ENCODE data around the gene KAT2A. TPM values are rescaled to one million over a fixed set of nuclear protein-coding genes. Genes with fewer than 3 reads are reported as not detected.
"Not testable (repeated sequence)": the region's sequence is repeated elsewhere in the genome, so short reads cannot be mapped to it uniquely, and the experiment has no call there.

KAT2A gene
- total RNA-seq (2014; rRNA removed; shearing (Covaris generic)), result 6.3 and 11.7 TPM in 2 replicates

DNA sequence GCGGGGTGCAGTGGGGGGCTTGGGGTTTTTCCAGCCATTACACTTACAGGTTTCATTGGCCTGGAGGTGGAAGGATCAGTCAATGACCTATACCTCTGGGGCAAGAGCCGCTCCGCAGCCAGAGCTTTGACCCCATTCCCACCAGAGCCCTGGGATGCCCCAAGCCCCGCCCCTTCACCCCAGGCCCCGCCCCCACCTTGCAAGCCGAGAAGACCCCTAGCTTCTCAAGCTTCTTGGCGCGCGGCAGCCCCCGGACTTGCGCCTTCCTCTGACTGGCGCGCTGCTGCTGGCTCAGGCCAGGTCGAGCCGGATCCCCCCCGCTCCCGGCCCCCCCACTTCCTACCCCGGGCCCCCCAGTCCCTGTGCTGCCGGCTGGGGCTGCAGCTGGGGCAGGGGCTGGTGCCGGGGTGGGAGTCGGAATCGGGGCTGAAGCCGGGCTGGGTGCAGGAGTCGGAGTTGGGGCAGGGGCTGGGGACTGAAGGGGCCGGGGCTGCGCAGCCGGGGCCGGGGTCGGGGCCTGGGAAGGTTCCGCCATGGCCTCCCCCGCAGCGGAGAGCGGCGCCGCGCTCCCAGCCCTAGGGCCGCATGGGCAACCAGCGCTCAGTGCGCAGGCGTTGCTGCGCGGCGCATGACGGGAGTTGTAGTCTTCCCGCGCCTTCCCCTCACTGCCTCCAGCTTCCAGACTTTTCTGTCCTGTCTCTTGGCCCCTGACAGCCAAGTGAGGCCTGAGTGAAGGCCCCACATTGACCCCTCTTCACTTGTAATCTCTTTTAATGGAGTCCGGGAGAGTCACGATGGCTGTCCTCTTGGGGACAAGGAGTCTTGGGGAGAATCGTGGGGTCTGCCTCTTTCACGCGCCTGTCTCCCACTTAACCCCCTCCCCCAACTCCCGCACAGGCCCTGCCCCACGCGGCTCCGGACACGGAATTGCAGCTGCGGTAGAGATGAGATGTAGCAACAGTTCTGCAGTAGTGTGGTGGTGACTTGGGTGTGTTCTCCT, at the start of gene KAT2A:
Gene KAT2A (minus strand): TSS at position 598 of the 1,000 bp plus-strand sequence. CDS start 63 bp downstream, at position 535.
- DNase-seq (ENCODE audit: low read depth), result peak; percentile 79

DNA sequence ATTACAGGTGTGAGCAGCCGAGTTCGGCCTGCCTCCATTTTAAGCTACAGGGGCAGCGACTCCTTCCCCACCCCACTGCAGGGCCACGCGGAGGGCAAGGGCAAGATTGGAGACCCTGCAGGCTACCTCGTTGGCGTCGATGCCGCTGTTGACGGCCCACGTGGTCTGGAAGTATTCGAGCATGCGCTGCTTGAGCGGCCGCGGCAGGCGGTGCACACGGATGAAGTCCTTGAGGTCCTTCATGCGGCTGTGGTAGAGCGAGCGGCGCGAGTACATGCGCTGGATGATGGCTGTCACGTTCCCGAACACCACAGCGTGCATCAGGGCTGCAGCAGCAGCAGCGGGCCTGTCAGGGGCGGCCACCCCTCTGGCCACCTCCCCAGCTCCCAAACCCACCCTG, 48.2 kb upstream of the KAT2A start:
- DNase-seq (ENCODE audit: low read depth), result no peak

DNA sequence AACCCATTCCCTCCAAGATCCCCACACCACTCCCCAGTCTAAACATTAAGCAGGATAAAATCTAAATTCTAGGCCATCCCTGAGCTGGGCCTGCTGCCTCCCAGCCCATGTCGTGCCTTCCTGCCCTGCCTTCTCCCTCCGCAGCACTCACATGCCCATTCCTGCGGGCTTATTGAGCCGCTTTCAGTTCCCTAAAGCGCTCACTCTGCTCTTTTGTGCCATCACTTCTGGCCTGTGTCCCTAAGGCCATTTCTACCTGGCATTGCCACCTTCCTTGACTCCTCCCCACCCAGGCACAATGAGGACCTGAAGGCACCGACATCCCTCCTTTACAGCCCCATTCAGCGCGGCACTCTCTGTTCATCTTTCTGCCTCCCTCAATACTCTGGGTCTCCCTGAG, 46.6 kb upstream of the KAT2A start:
- DNase-seq (ENCODE audit: low read depth), result no peak

DNA sequence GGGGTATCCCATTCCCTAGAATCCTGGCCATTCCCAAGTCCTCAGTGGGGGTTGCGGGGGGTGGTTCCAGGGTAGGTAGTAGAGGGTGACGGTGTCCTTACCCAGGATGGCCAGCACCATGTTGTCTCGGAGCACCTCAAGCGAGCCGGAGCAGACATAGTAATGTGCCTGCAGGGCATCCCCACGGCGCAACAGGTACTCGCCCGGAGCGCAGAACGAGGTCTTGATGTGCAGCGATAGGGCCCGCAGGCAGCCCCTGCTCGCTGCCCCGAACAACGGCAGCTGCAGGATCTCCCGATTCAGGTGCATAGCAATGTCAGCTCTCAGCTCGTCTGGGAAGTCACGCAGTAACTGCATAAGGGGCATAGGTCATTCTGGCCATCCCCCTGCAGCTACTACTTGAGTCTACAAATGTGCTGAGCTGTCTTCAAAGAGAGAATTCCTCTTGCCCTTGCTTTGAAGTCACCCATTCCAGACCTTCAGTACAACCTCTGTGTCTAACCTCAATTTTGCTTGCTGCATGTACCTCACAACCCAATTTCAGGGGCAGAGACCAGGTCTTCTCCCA, 45.1 kb upstream of the KAT2A start:
- DNase-seq (ENCODE audit: low read depth), result no peak

DNA sequence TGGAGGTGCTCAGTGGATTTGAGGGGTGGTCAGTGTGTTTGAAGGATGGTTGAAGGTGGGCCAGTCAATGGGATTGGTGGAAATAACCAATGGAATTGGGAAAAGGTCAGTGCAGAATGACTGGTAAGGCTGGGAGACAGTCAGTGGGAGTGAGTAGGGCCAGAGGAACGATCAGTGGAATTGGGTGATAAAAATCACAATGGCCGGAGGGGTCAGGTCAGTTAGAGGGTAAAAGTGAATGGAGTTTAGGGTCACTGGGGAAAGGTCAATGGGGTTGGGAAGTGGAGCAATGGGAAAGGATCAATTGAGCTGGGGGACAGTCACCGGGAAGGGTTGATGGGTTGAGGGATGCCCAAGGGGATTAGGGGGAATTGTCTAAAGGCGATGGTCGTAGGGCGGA, 44.6 kb upstream of the KAT2A start:
- DNase-seq (ENCODE audit: low read depth), result no peak

DNA sequence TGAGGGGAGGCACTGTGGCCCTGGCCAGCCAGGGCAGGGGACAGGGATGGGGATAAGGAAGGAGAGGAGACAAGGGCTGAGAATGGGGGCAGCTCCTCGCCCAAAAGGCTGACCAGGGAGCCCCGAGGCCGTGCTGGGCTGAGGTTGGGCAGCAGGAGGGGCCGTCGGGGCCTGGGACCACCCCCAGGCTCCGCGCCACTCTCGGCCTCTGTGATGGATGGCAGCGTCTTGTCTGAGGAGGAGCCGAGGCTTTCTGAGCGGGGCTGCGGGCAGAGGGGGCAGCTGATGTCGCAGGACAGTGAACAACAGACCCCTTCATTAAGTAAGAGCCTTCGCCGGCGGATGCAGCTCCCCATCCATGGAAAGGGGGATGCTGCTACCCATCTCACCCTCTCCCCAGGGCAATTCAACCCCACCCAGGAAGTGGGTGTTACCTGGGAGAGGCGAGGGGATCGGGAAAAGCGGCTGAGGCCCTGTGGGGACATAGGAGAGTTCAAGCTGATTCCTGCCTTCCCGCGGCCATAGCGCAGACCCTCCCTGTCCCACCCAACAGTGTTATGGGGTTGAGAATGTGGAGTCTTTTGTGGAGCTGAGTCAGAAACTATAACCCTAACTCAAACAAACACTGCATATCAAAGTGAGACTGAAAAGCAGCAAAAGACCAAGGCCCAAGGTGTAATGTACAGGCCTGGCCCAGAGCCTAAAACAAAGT, 42.7 kb upstream of the KAT2A start:
- no peak for DNase-seq (ENCODE audit: low read depth)

DNA sequence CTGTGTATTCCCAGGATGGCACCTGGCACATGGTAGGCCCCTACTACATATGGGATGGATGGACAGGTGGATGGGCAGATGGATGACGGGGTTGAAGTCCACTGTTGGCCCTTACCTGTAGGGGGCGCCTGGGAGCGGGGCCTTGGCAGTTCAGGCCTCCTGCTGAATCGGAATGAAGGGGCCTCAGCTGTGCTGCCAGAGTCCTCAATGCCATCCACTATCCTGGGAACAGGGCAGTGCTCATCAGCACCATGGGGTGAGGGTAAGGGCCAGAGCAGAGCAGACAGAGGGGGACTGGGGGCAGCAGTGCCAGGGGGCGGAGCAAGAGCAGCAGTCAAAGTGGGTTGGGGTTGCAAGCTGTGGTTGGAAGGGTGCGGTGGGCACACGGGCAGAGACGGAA, 41.9 kb upstream of the KAT2A start:
- DNase-seq (ENCODE audit: low read depth), result no peak

DNA sequence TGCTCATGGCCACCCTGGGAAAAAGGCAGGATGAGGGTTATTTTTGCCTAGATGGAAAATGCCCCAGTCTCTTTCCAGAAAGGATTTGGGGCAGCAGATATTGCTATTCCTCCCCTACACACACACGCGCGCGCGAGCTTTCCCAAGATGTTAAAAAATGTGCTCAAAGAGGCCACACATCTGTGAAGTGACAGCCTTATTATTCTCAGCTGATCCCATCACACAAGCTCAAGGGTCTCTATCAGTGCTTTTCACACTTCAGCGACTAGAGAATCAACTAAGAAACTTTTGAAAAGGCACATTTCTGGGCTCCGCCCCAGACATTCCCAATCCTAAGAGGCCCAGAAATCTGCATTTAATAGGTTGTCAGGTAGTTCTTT, 39.4 kb upstream of the KAT2A start:
- DNase-seq (ENCODE audit: low read depth), result no peak

DNA sequence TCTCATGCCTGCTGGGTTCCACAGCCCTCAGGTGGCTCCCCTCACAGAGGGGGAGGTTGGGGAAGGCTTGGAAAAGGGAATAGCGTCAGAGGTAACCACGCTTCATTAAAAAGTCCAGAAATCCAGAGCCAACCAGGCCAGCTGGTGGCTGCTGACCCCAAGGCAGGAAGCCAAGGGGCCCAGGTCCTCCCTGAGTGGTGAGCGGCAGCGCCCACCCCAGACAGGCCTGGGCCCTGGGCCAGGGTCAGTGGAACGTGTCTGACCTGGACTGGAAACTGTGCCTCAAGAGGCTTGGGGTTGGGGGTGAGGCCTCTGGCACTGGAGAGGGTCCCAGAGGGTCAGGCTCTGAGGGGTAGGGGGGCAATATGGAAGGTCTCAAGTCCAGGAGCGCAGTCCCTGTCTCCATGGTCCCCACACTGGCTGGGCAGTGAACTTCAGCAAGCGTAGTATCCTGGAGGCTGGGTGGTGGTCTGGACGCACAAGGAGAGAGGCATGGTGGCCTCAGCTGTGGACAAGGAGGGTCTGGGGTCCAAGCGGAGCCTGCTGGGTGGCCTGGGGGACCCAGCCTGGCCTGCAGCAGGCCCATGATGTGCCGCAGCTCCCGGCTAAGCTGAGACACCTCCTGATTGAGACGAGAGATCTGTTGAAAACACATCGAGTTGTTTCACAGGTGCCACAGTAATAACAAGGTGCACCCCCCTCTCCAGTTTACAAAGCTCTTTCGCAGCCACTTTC, 38.8 kb upstream of the KAT2A start:
- no peak for DNase-seq (ENCODE audit: low read depth)

DNA sequence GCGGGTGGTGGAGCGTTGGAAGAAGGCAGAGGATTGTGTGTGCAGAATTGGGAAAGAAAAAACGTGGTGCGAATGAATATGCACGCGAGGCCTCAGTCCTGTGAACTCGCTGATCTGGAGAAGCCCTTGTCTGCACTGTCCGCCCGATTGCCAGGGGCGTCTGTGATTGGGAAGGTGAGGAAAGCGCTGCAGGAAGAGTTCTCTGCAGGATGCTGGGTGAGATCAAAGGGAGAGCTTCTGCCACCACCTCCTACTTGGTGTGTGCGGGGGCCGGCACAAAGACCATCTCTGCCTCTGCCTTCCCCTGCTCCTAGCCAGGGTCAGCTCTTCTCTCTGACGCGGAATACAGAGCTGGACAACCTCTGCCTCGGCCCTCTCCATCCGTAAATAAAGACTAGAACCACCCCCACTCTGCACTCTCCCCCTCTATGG, 34.5 kb upstream of the KAT2A start:
- peak; percentile 58 for DNase-seq (ENCODE audit: low read depth)

DNA sequence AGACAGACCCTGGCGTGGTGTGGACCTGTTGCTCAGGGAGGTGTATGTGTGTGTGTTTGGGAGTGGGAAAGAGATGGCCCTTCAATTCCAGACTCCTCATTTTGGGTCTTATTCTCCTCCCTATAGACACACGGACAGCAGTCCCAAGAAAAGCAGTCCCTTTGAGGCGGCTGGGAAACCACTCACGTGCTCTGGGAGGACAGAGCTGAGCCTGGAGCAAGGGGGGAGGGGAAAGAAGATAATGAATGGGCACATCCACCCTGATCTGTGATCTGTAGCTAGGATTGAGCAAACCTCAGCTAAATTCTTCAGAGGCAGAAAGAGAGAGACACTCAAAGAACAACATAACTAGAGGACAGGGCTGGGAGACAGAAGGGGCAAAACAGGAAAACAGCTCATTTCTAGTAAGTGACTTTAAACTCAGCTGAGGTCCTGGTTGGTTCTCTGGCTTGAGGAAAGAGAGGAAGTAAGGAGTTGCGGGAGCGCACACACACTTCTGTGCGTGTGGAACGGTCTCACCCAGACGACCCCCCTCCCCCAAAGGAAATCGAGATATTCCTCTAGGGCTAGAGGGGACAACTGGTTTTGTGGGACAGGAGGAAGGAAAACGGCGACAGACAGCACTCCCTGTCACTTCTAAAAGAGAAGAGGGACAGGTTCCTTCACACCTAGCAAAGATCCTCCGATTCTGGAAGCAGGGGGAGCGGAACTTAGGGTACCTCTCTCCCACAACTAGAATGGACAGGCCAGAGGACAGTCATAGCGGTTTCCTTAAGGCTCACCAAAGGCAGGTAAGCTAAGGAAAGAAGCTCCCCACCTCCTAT, 33.0 kb upstream of the KAT2A start:
- DNase-seq (ENCODE audit: low read depth), result peak; percentile 20

DNA sequence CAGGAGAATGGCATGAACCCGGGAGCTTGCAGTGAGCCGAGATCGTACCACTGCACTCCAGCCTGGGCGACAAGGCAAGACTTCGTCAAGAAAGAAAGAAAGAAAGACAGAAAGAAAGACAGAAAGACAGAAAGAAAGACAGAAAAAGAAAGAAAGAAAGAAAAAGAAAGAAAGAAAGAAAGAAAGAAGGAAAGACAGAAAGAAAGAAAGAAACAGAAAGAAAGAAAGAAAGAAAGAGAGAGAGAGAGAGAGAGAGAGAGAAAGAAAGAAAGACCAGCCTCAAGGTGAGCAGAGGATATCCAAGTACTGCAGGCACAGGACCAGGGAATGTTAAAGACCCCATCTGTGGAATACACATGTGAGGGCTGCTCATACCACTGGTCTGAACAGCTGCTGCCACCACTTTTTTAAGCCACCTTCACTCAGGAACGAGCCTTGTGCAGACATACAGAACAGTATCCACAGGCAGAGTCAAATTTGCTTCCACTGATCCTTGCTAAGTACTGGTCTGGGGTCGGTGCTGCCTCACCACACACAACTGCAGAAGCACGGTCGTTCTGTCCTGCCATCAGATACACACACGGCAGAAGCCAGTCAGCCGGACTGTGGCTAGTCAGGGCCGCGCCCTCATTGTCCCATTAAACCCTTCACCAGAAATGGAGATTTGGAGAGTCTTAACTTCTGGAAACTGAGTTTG, 25.9 kb upstream of the KAT2A start:
- DNase-seq (ENCODE audit: low read depth), result no peak

DNA sequence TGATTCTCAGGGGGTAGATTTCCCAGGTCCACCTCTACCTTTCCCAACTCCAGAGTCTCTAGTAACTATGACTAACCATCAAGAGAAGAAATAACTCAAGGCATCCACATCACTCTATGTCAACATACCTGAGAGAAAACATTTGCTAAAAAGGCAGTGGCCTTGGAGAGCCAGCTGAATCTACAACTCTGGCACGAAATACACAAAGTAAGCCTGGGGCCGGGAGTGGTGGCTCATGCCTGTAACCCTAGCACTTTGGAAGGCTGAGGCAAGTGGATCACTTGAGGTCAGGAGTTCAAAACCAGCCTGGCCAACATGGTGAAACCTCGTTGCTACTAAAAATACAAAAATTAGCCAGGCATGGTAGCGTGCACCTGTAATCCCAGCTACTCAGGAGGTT, 22.0 kb upstream of the KAT2A start:
- not testable (repeated sequence) for DNase-seq (ENCODE audit: low read depth)

DNA sequence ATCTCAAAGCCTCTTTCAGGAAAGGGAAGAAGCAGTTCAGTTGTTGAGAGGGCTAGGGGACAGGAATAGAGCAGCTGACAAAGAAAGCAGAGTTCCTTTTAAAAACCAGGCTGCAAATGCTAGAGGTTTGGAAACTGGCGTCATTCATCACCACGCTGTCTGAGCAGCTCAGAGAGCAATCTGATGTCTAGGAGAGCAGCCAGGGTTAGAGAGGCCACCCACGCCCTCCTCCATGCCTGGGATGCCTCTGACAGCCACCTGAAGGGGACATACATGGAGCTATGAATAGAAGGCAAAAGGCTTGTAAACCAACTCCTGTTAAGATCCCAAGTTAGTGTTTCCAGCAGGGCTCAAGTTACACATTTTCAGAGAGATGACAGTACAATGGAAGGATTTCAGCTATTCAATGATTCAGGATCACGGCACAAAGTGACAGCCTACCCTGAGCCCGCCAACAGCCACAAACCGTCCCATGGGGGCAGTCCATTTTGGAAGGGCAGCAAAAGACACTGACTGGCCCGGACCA, 21.3 kb upstream of the KAT2A start:
- DNase-seq (ENCODE audit: low read depth), result no peak

DNA sequence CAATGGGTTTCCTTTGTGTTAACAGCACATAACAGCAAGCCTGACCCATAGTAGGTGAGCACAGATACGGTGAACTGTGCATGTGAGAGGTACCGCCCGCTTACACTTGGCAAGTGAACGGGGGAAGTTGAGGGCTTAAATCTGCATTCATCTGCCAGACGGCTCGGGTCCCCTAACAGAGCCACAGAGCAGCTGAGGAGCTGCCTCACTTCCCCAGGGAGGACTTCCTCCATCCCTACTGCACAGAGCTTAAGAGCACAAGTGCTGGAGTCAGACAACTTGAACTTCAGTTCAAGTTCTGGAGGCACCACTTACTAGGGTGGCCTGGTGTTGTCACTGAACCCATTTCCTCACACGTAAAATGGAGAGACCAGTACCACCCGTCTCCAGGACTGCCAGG, 20.2 kb upstream of the KAT2A start:
- DNase-seq (ENCODE audit: low read depth), result no peak

DNA sequence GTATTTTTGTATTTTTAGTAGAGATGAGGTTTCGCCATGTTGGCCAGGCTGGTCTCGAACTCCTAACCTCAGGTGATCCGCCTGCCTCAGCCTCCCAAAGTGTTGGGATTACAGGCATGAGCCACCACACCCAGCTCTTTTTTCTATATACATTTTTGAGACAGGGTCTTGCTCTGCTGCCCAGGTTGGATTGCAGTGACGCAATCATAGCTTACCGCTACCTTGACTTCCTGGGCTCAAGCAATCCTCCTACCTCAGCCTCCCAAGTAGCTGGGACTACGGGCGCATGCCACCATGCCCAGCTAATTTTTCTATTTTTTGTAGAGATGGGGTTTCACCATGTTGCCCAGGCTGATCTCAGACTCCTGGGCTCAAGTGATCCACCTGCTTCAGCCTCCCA, 19.5 kb upstream of the KAT2A start:
- DNase-seq (ENCODE audit: low read depth), result not testable (repeated sequence)

DNA sequence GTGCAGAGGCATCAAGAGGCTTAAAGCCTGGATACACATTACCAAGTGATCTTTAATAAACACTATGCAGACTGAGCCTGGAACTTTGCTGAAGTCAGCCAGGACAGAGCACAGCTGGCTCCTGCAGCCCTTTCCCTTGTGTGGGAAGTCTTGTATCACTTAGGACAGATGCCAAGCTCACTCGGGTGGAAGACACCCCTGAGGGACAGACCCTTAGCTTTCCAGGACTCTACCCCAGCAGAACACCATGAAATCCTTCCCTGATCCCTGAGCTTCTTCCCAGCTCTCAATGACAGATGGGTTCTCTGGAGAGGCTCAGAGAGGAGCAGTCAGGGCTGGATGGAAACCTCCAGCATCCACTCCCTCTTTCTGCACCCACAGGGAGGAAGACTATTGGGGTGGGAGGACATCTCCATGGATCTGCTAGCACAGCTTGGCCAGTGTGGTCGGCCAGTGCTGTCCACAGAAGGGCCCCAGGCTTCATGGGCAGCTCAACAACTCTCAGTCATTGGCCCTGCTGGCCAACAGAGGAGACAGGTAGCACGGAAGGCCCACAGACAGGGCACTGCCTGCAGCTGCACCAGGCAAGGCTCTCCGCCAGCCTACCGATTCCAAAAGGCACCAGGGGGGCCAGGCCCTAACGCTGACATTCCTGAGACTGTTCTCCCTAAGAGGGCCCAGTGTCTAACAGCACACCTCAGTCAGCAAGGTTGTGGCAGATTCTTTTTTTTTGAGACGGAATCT, 17.8 kb upstream of the KAT2A start:
- no peak for DNase-seq (ENCODE audit: low read depth)

DNA sequence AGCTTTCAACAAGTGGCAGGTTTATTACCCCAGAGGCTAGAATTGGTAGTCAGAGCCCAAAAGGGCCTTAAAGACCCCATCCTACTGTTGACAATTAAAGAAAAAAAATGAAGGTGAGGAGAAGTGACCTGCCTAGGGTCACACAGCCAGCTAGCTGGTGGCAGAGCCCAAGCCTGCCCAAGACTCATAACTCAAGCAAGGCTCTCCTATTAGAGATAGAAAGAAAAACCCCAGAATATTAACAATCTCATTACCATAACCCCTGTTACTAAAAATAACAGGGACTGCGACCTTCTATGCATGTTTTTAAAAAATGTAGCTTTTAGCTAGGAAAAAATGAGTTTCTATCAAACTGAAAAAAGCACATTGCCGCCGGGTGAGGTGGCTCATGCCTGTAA, 15.5 kb upstream of the KAT2A start:
- no peak for DNase-seq (ENCODE audit: low read depth)
